Activated T-helper 1 cell treated with anti-CD3 and anti-CD28 coated beads, Interleukin-12 subunit alpha, Interleukin-12 subunit beta, Interleukin-2, Interleukin-4 antibody, amounts not matched to agents 30 ng/mL and 10 ng/mL and 1 ng/mL, durations not matched to agents 14 hours and 24 hours and 36 hours (primary cell): ENCODE results near the gene SPINK5. TPM values are rescaled to one million over a fixed set of nuclear protein-coding genes. Genes with fewer than 3 reads are reported as not detected.
"Not testable (repeated sequence)": the region's sequence is repeated elsewhere in the genome, so short reads cannot be mapped to it uniquely, and the experiment has no call there.

ENCODE experiments used
- DNase-seq: peaks from one replicate; pipeline ENCODE4 v3.0.0; 2021; ENCODE audit warnings: low spot score
- H3K27ac Mint-ChIP-seq: one replicate; pipeline ENCODE4 v1.8.0; 2021; ENCODE audit warnings: mild to moderate bottlenecking, mixed read lengths
- H3K27me3 Mint-ChIP-seq: one replicate; pipeline ENCODE4 v1.8.0; 2022; ENCODE audit warnings: mild to moderate bottlenecking, moderate library complexity, mixed read lengths; ENCODE audit not compliant: insufficient read depth
- H3K36me3 Mint-ChIP-seq: one replicate; pipeline ENCODE4 v1.8.0; 2021; ENCODE audit warnings: low read depth, mixed read lengths
- H3K4me1 Mint-ChIP-seq: one replicate; pipeline ENCODE4 v1.8.0; 2021; ENCODE audit warnings: low read depth, mixed read lengths
- H3K4me3 Mint-ChIP-seq: one replicate; pipeline ENCODE4 v1.8.0; 2021; ENCODE audit warnings: mild to moderate bottlenecking, moderate library complexity, mixed read lengths
- H3K9me3 Mint-ChIP-seq: one replicate; pipeline ENCODE4 v1.8.0; 2021; ENCODE audit warnings: mixed read lengths
- intact Hi-C: fragments of 100-400 bp; cut with micrococcal nuclease; formaldehyde crosslinking; loops from one replicate; pipeline ENCODE4 v1.15.1; 2024
- total RNA-seq: library from RNA; stranded (reverse); gene quantifications from 2 replicates; pipeline ENCODE4 v1.2.3, GENCODE V29; 2022

The SPINK5 gene
- not detected in 2 replicates for total RNA-seq

- DNase-seq, result no peak
- Mint-ChIP-seq H3K4me3 (no peak within 1 kb of the TSS), H3K27me3 (no peaks in the 10 kb centered on the region), H3K9me3 (no peaks in the 10 kb centered on the region), H3K27ac (no peak within 1 kb of the TSS), H3K4me1 (no peaks in the 10 kb centered on the region), H3K36me3 (no peaks in the 10 kb centered on the region)
- intact Hi-C loops, result no loop called here
These were observed at the start of gene SPINK5 for GRCh38 chr5:148063861-148064260. TSS of gene SPINK5 (plus strand) at chr5:148063980. CDS start at chr5:148064045, 65 bp downstream.

GRCh38 chr5:148014276-148014675 lies 49.5 kb upstream of the SPINK5 start:
- no peaks in the 10 kb centered on the region for H3K9me3 Mint-ChIP-seq
- H3K4me1 Mint-ChIP-seq, result no peaks in the 10 kb centered on the region
- H3K27me3 Mint-ChIP-seq, result no peaks in the 10 kb centered on the region
- no peaks in the 10 kb centered on the region for H3K36me3 Mint-ChIP-seq
- no peak for DNase-seq
- intact Hi-C loops, result no loop called here
- no peak overlapping the region for H3K4me3 Mint-ChIP-seq
- no peak overlapping the region for H3K27ac Mint-ChIP-seq

GRCh38 chr5:148020257-148020988 lies 43.4 kb upstream of the SPINK5 start:
- DNase-seq, result no peak
- Mint-ChIP-seq H3K9me3 (no peaks in the 10 kb centered on the region), H3K36me3 (no peaks in the 10 kb centered on the region), H3K27ac (no peak overlapping the region), H3K4me1 (no peaks in the 10 kb centered on the region), H3K4me3 (no peak overlapping the region), H3K27me3 (no peaks in the 10 kb centered on the region)
- intact Hi-C loops, result no loop called here

GRCh38 chr5:148027505-148027904 lies 36.3 kb upstream of the SPINK5 start:
- Mint-ChIP-seq H3K27me3 (no peaks in the 10 kb centered on the region), H3K27ac (no peak overlapping the region), H3K4me1 (no peaks in the 10 kb centered on the region), H3K4me3 (no peak overlapping the region), H3K9me3 (no peaks in the 10 kb centered on the region), H3K36me3 (no peaks in the 10 kb centered on the region)
- intact Hi-C loops, result no loop called here
- DNase-seq, result no peak

- H3K9me3 Mint-ChIP-seq, result no peaks in the 10 kb centered on the region
- no peak overlapping the region for H3K4me3 Mint-ChIP-seq
- H3K27ac Mint-ChIP-seq, result no peak overlapping the region
- no peaks in the 10 kb centered on the region for H3K27me3 Mint-ChIP-seq
- H3K36me3 Mint-ChIP-seq, result no peaks in the 10 kb centered on the region
- H3K4me1 Mint-ChIP-seq, result no peaks in the 10 kb centered on the region
- DNase-seq, result no peak
- intact Hi-C loops, result no loop called here
These were observed 34.6 kb upstream of the SPINK5 start for GRCh38 chr5:148029131-148029530.

GRCh38 chr5:148033134-148033533 lies 30.6 kb upstream of the SPINK5 start:
- Mint-ChIP-seq H3K4me3 (no peak overlapping the region), H3K27ac (no peak overlapping the region), H3K4me1 (no peaks in the 10 kb centered on the region), H3K9me3 (no peaks in the 10 kb centered on the region), H3K27me3 (no peaks in the 10 kb centered on the region), H3K36me3 (no peaks in the 10 kb centered on the region)
- intact Hi-C loops, result no loop called here
- DNase-seq, result no peak

- H3K36me3 Mint-ChIP-seq, result no peaks in the 10 kb centered on the region
- H3K9me3 Mint-ChIP-seq, result no peaks in the 10 kb centered on the region
- H3K27me3 Mint-ChIP-seq, result no peaks in the 10 kb centered on the region
- H3K4me1 Mint-ChIP-seq, result no peaks in the 10 kb centered on the region
- H3K27ac Mint-ChIP-seq, result no peak overlapping the region
- intact Hi-C loops, result no loop called here
- DNase-seq, result no peak
- H3K4me3 Mint-ChIP-seq, result no peak overlapping the region
These were observed 28.1 kb upstream of the SPINK5 start for GRCh38 chr5:148035676-148036075.

GRCh38 chr5:148042881-148043280 lies 20.9 kb upstream of the SPINK5 start:
- H3K27me3 Mint-ChIP-seq, result no peaks in the 10 kb centered on the region
- no peak for DNase-seq
- H3K27ac Mint-ChIP-seq, result no peak overlapping the region
- intact Hi-C loops, result no loop called here
- H3K4me1 Mint-ChIP-seq, result no peaks in the 10 kb centered on the region
- no peaks in the 10 kb centered on the region for H3K9me3 Mint-ChIP-seq
- H3K36me3 Mint-ChIP-seq, result no peaks in the 10 kb centered on the region
- no peak overlapping the region for H3K4me3 Mint-ChIP-seq

- no peak for DNase-seq
- Mint-ChIP-seq H3K27me3 (no peaks in the 10 kb centered on the region), H3K4me1 (no peaks in the 10 kb centered on the region), H3K9me3 (no peaks in the 10 kb centered on the region), H3K36me3 (no peaks in the 10 kb centered on the region), H3K4me3 (no peak overlapping the region), H3K27ac (no peak overlapping the region)
- intact Hi-C loops, result no loop called here
These were observed 20.1 kb upstream of the SPINK5 start for GRCh38 chr5:148043705-148044104.

GRCh38 chr5:148055160-148055559 lies 8.6 kb upstream of the SPINK5 start:
- H3K4me1 Mint-ChIP-seq, H3K27me3 Mint-ChIP-seq, DNase-seq, H3K36me3 Mint-ChIP-seq, H3K27ac Mint-ChIP-seq, H3K4me3 Mint-ChIP-seq, intact Hi-C loops: not testable (repeated sequence)
- peaks cover 28% of the 10 kb centered on the region for H3K9me3 Mint-ChIP-seq

- intact Hi-C loops, result no loop called here
- no peak overlapping the region for H3K4me3 Mint-ChIP-seq
- peaks cover 11% of the 10 kb centered on the region for H3K9me3 Mint-ChIP-seq
- no peak for DNase-seq
- H3K27me3 Mint-ChIP-seq, result no peaks in the 10 kb centered on the region
- H3K27ac Mint-ChIP-seq, result no peak overlapping the region
- no peaks in the 10 kb centered on the region for H3K36me3 Mint-ChIP-seq
- no peaks in the 10 kb centered on the region for H3K4me1 Mint-ChIP-seq
These were observed 3.5 kb upstream of the SPINK5 start for GRCh38 chr5:148060309-148060708.

GRCh38 chr5:148060881-148061280 lies 2.9 kb upstream of the SPINK5 start:
- H3K4me3 Mint-ChIP-seq, result no peak overlapping the region
- H3K9me3 Mint-ChIP-seq, result peaks cover 9% of the 10 kb centered on the region
- no peaks in the 10 kb centered on the region for H3K27me3 Mint-ChIP-seq
- intact Hi-C loops, result no loop called here
- no peak overlapping the region for H3K27ac Mint-ChIP-seq
- H3K4me1 Mint-ChIP-seq, result no peaks in the 10 kb centered on the region
- no peaks in the 10 kb centered on the region for H3K36me3 Mint-ChIP-seq
- no peak for DNase-seq

GRCh38 chr5:148070621-148071020 lies 6.8 kb downstream of the SPINK5 start:
- Mint-ChIP-seq H3K27ac (no peak overlapping the region), H3K4me3 (no peak overlapping the region), H3K36me3 (no peaks in the 10 kb centered on the region), H3K4me1 (no peaks in the 10 kb centered on the region), H3K27me3 (no peaks in the 10 kb centered on the region), H3K9me3 (no peaks in the 10 kb centered on the region)
- DNase-seq, result no peak
- intact Hi-C loops, result no loop called here

GRCh38 chr5:148072207-148072606 lies 8.4 kb downstream of the SPINK5 start:
- Mint-ChIP-seq H3K9me3 (peaks cover 4% of the 10 kb centered on the region), H3K27me3 (no peaks in the 10 kb centered on the region), H3K36me3 (no peaks in the 10 kb centered on the region), H3K4me1 (no peaks in the 10 kb centered on the region), H3K4me3 (no peak overlapping the region), H3K27ac (no peak overlapping the region)
- intact Hi-C loops, result no loop called here
- no peak for DNase-seq
